ENCODE results near the gene ELANE.

The ELANE gene

DNA sequence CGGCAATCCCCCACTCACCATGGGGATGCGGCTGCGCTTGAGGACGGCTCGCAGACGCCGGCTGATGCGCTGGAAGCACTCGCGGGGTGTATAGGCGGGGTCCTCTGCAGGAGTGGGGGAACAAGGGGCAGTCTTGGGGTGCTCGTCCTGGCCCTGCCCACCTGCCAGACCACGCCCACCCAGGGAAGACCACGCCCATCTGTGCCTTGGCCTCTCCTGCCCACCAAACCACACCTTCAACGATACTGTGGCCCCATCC is 47.9 kb downstream of the ELANE start:
- DNase-seq (ENCODE audit: low read depth), result no peak
- TF ChIP-seq, protein P1, sequence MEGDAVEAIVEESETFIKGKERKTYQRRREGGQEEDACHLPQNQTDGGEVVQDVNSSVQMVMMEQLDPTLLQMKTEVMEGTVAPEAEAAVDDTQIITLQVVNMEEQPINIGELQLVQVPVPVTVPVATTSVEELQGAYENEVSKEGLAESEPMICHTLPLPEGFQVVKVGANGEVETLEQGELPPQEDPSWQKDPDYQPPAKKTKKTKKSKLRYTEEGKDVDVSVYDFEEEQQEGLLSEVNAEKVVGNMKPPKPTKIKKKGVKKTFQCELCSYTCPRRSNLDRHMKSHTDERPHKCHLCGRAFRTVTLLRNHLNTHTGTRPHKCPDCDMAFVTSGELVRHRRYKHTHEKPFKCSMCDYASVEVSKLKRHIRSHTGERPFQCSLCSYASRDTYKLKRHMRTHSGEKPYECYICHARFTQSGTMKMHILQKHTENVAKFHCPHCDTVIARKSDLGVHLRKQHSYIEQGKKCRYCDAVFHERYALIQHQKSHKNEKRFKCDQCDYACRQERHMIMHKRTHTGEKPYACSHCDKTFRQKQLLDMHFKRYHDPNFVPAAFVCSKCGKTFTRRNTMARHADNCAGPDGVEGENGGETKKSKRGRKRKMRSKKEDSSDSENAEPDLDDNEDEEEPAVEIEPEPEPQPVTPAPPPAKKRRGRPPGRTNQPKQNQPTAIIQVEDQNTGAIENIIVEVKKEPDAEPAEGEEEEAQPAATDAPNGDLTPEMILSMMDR (IDR thresholded peaks at IDR 0.05; ENCODE audit: control insufficient read depth, extremely low read depth, insufficient read depth), result no peak
- no peak overlapping the region for H3K4me3 ChIP-seq (ENCODE audit: low read depth, low read length)

DNA sequence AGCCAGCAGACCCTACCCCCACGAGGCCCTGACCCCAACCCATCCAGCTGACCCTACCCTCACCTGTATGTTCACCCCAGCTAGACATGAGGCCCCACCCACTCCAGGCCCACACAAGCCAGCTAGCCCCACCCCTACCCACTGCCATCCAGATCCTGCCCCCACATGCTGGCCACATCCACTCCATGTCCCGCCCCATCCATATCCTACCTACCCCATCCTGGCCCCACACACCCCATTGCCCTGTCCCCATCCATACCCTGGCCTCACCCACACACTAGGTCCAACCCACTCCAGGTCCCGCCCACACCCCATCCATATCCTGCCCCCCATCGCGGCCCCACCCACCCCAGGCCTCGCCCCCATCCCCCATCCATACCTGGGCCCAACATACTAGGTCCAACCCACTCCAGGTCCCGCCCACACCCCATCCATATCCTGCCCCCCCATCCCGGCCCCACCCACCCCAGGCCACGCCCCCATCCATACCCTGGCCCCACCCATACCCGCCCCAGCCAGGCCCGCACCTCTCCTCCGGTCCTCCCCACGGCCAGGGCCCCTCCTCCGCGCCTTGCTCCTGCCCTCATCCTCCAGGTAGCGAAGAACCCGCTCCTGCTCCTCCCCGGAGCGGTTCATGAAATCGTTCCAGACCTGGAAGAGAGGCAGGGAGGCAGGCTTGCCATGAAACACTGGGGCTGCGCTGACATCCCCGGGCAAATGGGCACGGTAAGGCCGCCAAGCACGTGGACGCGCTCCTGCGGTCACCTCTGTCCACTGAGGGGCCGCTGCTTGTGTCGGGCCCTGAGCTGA is 48.4 kb downstream of the ELANE start:
- TF ChIP-seq, protein P1 (IDR thresholded peaks at IDR 0.05; ENCODE audit: control insufficient read depth, extremely low read depth, insufficient read depth), result no peak
- no peak for DNase-seq (ENCODE audit: low read depth)
- no peak overlapping the region for H3K4me3 ChIP-seq (ENCODE audit: low read depth, low read length)

GRCh38 chr19:901216-902092 is 49.4 kb downstream of the ELANE start:
- TF ChIP-seq, protein P1 (IDR thresholded peaks at IDR 0.05; ENCODE audit: control insufficient read depth, extremely low read depth, insufficient read depth), result no peak
- no peak overlapping the region for H3K4me3 ChIP-seq (ENCODE audit: low read depth, low read length)
- no peak for DNase-seq (ENCODE audit: low read depth)

GRCh38 chr19:902093-902370 is 49.9 kb downstream of the ELANE start:
- no peak for DNase-seq (ENCODE audit: low read depth)
- TF ChIP-seq, protein P1 (IDR thresholded peaks at IDR 0.05; ENCODE audit: control insufficient read depth, extremely low read depth, insufficient read depth), result no peak

GRCh38 chr19:902446-903226 is 50.5 kb downstream of the ELANE start:
- H3K4me3 ChIP-seq (ENCODE audit: low read depth, low read length), result no peak overlapping the region
- TF ChIP-seq, protein P1 (IDR thresholded peaks at IDR 0.05; ENCODE audit: control insufficient read depth, extremely low read depth, insufficient read depth), result no peak
- no peak for DNase-seq (ENCODE audit: low read depth)

More at GRCh38 chr19:902093-902370, 49.9 kb downstream of the ELANE start:
- no peak overlapping the region for H3K4me3 ChIP-seq (ENCODE audit: low read depth, low read length)

- no peak for DNase-seq (ENCODE audit: low read depth)
- H3K4me3 ChIP-seq (ENCODE audit: low read depth, low read length), result no peak overlapping the region
- TF ChIP-seq, protein P1 (IDR thresholded peaks at IDR 0.05; ENCODE audit: control insufficient read depth, extremely low read depth, insufficient read depth), result no peak
Measured at GRCh38 chr19:903266-903797, 51.2 kb downstream of the ELANE start.
